HL-60/S4 treated with phorbol 12-myristate 13-acetate at 8.2 ng/mL for 4 days and 3 days (cell line): Measurements from ENCODE around the gene IL17D.

ENCODE experiments used
- in situ Hi-C: fragments of 300-500 bp; cut with MboI; formaldehyde crosslinking; loops from 2 replicates; pipeline ENCODE4 v1.15.0; 2022; ENCODE audit warnings: low sequenced_read_pairs

The IL17D gene

DNA sequence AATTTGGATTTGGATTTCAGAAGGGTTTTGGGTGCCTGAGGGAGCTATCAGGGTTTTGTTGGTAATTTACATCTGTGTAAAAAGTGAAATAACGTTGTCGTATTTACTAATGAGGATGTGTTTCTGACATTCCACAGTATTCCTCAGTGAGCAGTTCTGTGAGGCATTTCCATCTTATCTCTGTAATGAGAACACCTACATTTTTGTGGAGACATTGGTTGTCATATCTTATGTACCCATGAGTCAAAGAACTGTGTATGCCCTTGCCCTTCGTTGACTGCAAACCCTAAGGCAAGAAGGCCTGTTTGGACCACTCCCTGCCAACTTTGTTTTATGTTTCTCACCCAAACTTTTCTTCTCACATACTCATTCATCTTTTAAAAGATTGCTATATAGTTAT is 14.2 kb upstream of the IL17D start:
- in situ Hi-C loops, result no loop called here

DNA sequence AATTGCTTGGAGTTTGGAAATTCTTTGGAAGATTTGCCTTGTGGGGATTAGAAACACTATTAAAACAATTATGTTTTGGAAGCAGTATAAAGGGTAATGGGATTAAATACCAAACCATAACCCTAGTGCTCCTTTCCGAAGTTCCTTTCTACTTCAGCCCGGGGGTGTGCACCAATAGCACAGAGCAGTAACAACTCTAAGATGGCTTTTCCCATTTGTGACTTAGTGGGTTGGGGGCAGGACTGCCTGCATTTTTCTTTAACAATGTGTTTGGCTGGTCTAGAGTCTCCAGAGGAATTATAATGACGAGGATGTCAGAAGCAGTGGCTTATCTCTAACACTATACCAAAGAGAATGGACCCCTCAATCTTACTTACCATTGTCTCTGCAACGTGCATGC is 11.9 kb upstream of the IL17D start:
- in situ Hi-C loops, result no loop called here

DNA sequence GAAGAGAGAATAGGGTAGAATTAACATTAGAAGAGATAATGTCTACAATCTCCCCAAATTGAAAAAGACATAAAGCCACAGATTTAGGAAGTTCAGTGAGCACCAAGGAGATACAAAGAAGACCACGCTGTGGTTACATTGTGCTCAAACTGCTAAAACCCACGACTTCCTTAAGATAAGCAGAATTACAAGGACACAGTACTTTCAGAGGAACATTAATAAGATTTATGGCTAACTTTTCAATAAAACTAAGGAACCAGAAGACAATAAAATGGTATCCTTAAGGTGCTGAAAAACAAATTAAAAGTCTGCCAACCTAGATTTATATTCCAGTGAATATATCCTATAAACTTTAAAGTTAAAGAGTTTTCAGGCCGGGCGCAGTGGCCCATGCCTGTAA is 7.4 kb upstream of the IL17D start:
- in situ Hi-C loops, result no loop called here

DNA sequence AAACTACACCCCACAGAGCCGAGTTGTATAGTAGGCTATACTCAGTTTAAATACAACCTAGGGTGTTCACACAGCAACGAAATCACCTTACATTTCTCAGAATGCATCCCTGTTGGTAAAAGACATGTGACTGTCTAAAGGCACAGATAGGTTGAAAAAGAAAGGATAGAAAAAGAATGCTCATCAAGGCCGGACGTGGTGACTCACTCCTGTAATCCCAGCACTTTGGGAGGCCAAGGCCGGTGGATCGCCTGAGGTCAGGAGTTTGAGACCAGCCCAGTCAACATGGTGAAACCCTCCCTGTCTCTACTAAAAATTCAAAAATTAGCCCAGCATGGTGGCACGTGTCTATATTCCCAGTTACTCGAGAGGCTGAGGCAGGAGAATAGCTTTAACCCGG is 3.8 kb upstream of the IL17D start:
- in situ Hi-C loops, result loop anchor here (25.0 kb wide), 1 partner anchor 187 kb away; no protein-coding TSS in a partner anchor

DNA sequence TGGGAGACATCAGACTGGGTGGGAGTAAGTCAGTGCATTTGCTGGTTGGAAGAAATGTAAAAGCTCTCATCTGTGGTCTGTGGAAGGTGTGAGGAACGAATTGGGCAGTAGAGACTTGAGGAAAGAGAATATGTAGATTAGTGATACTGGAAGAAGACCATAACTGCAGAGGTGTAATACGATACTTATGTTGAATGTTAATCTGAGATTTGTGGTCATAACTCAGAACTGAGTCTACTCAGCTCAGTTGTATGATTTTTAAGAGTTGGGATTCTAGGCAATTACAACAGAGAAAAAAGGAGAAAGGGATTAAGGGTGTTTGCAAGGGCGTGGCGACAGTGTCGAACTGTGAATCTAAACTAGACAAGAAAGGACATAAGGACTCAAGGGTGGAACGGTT is 3.2 kb upstream of the IL17D start:
- in situ Hi-C loops, result loop anchor here (25.0 kb wide), 1 partner anchor 188 kb away; no protein-coding TSS in a partner anchor

DNA sequence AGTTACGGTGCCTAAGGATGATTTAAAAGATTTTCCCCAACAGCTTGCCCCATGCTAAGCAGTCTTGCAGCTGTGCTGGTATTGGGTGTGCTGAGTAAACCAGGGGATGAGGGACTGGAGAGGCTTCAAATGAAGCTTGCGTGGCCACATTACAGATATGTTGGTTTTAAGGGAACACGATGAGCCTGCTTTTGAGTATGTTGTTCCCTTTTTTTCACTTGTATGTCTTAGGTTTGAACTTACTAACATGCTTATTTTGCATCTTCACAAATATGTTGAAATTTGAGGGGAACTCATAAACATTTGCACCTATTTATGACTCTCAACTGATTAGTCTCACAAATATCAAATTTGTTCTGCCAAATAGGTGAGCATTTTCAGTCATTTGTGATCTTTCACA is 2.0 kb upstream of the IL17D start:
- in situ Hi-C loops, result loop anchor here (25.0 kb wide), 1 partner anchor 189 kb away; no protein-coding TSS in a partner anchor

DNA sequence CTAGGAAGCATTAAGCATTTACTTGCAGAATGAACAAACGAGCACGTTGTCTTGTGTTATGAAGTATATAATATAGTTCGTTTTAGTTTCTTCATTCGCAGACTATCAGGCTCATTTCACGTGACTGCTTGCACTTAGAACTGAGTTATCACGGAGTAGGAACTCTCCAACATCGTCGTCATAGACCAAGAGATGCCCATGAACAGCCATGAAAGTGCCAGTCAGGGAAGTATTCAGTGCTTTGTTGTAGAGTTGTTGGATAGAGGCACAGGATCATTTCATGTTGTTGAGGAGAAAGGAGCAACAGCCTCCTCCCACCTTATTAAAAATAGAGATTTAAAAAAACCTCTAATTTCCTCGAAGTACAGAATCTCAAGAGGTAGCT is 977 bp upstream of the IL17D start:
- in situ Hi-C loops, result loop anchor here (25.0 kb wide), 1 partner anchor 190 kb away; no protein-coding TSS in a partner anchor

DNA sequence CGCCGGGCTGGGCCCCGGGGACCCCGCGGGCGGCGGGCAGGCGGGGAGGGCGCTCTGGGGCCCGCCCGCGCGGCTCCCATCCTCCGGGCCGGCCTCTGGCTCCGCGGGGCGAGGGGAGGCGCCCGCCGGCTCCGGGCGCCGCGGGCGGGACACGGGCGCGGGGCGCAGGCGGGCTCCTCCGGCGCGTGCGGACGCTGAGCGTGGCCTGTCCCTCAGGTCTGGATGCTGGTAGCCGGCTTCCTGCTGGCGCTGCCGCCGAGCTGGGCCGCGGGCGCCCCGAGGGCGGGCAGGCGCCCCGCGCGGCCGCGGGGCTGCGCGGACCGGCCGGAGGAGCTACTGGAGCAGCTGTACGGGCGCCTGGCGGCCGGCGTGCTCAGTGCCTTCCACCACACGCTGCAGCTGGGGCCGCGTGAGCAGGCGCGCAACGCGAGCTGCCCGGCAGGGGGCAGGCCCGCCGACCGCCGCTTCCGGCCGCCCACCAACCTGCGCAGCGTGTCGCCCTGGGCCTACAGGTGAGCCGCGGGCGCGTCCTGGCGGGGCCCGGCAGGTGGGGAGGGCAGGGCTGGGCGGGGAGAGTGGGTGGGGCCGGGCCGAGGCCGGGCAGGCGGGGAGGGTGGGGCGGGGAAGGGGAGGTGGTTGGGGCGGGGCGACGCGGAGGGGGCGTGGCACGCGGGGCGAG is 420 bp downstream of the IL17D start:
- in situ Hi-C loops, result loop anchor here (25.0 kb wide), 1 partner anchor 192 kb away; no protein-coding TSS in a partner anchor

DNA sequence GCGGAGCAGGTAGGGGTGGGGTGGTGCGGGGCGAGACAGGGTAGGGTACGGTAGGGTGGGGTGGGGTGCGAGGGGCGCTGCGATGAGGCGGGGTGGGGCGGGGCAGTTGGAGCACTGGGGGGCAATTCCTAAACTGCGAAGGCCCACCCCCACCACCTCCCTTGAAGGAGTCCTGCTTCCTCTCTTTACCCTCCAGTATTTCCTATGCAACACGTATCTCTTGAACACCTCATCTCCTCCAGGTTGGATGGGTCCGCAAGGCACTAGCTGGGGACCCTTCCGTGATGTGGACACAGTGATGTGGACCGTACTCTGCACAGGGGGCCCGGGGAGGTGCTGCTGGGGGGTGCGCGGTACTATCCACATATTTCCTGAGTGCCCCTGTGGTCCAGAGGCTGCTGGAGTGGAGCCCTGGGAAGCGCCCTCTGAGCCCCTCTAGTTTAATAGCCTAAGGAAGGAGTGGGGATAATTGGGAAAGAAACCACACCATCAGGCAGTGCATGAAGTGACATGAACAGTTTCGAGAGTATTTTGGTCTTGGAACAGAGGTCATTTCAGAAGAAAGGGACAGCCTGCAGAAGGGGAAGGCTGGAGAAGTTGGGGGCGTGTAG is 1.1 kb downstream of the IL17D start:
- in situ Hi-C loops, result loop anchor here (25.0 kb wide), 1 partner anchor 192 kb away; no protein-coding TSS in a partner anchor

DNA sequence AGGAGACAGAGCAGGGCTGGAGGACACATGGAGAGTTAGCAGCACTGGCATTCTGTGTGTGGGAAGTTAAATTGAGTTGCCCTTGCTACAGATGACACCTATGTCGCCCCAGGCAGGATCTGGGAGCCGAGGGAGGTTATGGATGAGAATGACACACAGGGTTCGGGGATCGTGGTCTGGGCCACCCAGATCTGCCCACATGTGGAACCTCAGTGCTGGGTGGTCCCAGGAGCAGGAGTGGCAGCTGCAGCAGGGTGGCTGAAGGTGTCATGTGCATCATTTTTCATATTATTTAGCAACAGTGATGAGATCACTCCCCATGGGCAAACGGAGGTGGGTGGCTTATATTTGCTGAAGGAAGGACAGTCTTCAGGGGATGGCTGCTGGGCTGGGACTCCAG is 3.2 kb downstream of the IL17D start:
- in situ Hi-C loops, result loop anchor here (25.0 kb wide), 1 partner anchor 194 kb away; no protein-coding TSS in a partner anchor

DNA sequence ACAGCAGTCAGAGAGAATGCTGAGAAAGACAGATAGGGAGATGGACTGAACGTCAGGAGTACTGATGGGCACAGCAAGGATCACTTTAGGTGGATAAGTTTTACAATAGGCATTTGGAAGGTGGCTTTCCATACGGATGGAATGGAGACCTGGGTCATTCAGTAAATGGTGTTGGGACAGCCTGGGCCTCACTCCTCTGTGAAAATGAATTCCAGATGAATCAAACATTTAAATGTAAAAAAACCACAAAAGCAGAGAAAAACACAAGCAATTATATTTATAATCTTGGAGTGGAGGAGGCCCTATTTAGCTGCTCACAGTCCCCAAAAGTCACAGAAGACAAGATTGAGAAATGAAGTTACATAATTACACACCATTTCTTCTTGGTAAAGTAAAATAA is 4.7 kb downstream of the IL17D start:
- in situ Hi-C loops, result loop anchor here (25.0 kb wide), 1 partner anchor 196 kb away; no protein-coding TSS in a partner anchor

DNA sequence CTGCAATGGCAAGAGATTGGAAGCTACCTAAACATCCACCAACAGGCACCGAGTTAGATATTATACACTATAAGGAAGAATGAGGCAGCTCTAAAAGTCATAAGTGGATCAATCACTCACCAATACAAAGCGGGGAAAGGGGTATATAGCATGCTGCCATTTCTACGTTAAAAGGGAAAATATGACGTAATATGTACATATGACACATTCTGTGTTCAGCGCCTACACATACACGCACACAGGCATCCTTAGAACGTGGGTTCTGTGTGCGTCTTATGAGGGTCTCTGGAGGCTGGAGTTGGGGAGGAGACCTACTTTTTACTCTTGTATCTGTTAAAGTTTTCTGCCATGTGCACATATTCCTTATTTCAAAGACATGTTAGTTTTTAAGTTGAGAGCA is 5.9 kb downstream of the IL17D start:
- in situ Hi-C loops, result loop anchor here (25.0 kb wide), 1 partner anchor 197 kb away; no protein-coding TSS in a partner anchor

DNA sequence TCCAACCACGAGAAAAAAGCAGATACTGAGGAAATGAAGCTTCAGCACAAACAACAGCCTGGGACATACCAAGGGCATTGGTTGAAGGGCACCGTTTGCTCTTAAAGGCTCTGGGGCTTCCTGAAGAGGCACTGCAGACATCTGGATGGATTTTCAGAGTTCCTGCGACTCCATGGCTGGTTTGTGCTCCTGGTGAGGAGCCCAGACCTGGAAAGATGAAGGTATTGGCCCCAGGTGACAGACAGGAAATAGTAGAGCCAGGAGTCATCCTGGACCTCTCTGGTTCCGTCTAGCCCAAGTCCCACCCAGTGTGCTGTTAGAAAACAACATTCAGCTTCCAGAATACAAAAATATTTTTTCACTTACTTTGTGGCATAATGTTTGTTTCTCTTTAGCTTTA is 6.3 kb downstream of the IL17D start:
- in situ Hi-C loops, result loop anchor here (25.0 kb wide), 1 partner anchor 197 kb away; no protein-coding TSS in a partner anchor

DNA sequence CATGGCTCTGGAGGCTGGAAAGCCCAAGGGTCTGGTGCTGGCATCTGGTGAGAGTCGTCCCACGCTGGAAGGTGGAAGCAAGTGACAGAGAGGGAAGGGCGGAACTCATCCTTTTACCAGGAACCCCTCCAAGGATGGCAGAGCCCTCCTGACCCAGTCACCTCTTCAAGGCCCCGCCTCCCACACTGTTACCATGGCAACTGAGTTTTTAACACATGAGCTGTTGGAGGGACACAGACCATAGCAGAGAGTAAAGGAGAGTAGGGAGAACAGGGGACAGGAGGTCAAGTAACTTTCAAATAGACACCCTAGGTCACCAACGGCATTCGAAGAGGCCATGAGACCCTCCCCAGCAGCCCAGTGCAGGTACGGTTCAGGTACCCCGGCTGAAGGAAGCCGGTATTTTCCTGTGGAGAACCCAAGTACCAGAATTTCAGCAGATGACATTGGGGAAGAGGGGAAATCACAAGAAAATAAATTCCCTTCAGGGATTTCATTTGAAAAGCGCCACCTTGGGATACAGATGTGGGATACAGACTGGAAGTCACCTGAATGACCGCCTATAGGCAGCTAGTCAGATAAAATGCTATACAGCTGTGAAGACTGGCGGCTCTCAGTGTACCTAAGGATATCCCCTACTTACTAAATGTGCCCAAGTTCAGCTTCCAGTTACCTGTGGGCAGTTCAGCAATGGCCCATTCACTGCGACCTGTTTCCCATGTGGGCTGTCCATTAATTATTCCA is 8.0 kb downstream of the IL17D start:
- in situ Hi-C loops, result loop anchor here (25.0 kb wide), 1 partner anchor 199 kb away; no protein-coding TSS in a partner anchor

DNA sequence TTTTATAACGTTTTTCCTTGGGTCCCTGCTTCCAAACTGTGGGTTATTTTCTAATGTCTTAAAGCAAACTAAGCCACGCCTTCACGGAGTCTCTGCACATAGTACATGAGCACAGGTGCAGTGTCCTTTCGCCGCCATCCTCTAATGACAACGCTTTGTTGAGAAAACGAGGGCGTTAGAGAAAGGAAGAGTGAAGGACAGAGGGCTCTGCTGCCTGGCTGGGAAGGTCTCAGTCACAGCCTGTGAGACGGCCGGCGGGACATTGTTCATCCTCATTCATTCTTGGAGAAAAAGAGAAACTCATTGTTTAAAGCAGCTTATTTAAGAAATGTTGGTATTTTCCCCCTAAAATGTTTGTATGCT is 9.5 kb downstream of the IL17D start:
- in situ Hi-C loops, result loop anchor here (25.0 kb wide), 1 partner anchor 201 kb away; no protein-coding TSS in a partner anchor

DNA sequence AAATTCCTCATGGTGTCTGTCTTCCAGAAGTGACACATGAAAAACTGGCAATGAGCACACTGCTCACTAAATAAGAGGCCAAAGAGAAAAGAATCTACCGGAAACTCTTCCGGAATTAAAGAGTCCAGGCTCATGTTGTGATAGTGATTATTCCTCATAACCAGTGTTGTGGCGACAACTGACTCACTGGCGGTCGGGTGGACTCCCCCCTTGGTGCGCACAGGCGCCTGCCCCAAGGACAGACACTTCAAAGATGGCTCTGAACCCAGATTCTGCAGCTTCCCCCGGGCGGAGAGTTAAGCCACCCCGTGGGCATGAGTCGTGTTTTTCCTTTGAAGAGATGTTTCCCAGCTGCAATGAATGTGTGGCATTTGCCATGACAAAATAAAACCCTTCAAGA is 10.3 kb downstream of the IL17D start:
- in situ Hi-C loops, result loop anchor here (25.0 kb wide), 1 partner anchor 201 kb away; no protein-coding TSS in a partner anchor

DNA sequence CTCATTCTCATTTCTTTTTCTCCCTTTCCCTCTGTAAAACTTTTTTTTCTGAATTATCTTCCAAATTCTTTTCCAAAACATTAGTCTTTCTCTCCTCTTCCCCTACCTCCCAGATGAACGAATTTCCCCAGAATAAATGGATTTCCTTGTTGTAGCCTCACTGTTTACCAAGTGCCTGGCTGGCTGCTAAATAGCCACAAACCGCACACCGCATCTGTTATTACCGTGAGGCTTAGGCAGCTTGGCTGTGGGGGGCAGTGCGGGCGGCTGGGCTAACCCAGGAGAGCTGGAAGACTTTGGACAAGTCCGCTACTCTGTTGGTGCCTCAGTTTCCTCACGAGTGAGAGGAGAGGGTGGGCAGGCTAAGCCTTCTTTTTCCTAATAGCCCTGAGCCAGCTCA is 10.7 kb downstream of the IL17D start:
- in situ Hi-C loops, result loop anchor here (25.0 kb wide), 1 partner anchor 202 kb away; no protein-coding TSS in a partner anchor

DNA sequence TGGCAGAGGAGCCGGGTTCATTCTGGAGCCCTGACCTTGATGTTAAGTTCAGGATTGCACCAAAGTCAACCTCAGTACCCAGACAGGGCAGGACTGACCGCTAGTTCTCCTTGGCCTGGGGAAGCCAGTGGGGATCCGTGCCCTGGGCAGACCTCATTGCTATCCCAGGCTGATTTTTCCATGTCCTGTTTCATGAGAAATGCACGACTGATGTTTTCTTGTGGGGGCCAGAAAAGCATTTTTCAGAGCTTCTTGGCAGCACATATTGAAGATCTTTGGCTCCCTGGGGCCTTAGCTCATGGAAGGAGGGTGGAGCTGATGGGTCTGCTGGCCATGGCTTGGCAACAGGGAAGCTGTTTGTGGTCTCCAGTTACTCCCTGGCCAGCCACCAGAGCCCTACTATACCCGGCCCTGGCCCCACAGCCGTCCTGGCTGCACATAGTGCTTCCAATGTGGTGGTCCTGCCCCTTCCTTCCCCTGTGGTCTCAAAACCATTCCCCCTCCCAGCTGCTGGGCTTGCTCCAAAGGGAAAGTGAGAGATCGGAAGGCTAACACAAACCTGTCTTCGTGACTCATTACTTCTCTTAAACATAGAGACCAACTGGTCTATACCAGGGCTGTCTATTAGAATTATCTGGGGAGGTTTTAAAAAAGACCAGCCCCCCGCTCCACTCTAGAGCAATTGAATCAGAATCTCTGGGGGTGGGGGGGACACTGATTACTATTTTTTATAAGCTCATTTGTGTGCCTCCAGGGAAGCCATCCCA is 11.2 kb downstream of the IL17D start:
- in situ Hi-C loops, result loop anchor here (25.0 kb wide), 1 partner anchor 202 kb away; no protein-coding TSS in a partner anchor

DNA sequence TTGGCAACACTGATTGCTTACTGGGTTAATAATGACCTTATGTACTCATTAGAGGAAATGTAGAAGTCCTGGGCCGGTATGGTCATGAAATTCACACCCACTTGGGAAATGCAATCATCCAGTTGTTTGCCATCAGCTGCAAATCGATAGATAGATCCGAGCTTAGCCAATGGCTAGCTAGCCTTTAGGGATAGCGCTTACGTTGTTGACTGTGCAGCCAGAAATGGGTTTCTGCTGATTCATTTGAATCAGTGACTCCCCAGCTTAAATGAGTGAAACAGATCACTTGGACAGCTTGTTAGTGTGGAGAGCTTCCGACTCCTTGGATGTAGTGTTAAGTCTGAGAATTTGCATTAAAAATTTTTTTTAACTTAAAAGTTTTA is 11.8 kb downstream of the IL17D start:
- in situ Hi-C loops, result loop anchor here (25.0 kb wide), 1 partner anchor 203 kb away; no protein-coding TSS in a partner anchor

DNA sequence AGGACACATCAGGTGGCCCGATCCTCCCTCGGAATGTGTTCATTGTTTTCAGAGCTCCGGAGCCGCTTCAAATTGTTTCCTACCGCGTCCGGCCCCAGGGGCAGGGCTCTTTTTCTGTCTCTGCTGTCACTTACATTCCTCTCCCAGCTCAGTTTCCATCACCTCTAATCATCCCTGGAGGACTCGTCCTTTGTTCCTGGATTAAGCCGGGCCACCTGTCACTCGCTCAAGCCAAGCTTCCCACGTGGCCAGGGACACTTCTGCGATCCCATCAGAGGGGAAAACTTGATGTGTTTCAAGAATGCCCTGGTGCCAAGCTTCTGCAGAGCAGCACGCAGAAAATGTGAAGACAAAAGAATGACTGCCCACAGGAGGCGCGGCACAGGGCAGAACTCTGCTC is 13.5 kb downstream of the IL17D start:
- in situ Hi-C loops, result loop anchor here (25.0 kb wide), 1 partner anchor 205 kb away; no protein-coding TSS in a partner anchor
